ENCODE measurements around the gene NECAB3.

DNA sequence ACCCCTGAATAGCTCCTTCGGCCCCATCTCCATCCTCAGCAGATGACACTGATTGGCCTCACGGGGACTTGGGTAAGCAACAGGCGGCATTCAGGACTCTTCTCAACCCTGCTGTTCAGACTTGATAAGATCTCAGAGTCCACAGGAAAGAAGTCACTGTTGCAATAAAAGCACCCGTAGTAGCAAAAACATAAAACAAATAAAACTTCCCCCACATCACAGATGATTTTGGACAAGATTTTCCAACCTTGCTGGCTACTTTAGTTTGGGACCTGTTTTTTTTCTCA, 29.2 kb downstream of the NECAB3 start:
- TF ChIP-seq, protein P1, sequence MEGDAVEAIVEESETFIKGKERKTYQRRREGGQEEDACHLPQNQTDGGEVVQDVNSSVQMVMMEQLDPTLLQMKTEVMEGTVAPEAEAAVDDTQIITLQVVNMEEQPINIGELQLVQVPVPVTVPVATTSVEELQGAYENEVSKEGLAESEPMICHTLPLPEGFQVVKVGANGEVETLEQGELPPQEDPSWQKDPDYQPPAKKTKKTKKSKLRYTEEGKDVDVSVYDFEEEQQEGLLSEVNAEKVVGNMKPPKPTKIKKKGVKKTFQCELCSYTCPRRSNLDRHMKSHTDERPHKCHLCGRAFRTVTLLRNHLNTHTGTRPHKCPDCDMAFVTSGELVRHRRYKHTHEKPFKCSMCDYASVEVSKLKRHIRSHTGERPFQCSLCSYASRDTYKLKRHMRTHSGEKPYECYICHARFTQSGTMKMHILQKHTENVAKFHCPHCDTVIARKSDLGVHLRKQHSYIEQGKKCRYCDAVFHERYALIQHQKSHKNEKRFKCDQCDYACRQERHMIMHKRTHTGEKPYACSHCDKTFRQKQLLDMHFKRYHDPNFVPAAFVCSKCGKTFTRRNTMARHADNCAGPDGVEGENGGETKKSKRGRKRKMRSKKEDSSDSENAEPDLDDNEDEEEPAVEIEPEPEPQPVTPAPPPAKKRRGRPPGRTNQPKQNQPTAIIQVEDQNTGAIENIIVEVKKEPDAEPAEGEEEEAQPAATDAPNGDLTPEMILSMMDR (conservative IDR thresholded peaks at IDR 0.05; ENCODE audit: low read length) = no peak
- no peak for TF ChIP-seq EZH2phosphoT487 (IDR thresholded peaks at IDR 0.05; ENCODE audit: borderline replicate concordance, low read depth, low read length)
